GM12892 (cell line): ENCODE results near the gene ATP8B1.

Source experiments
- POLR2A ChIP-seq: IDR thresholded peaks from 2 replicates; pipeline ENCODE4 v1.6.1; 2011; ENCODE audit warnings: low read depth, low read length, control low read depth
- POLR2AphosphoS5 ChIP-seq: IDR thresholded peaks from 2 replicates; pipeline ENCODE4 v1.6.1; 2011; ENCODE audit warnings: low read depth, low read length, control low read depth
- TAF1 ChIP-seq: IDR thresholded peaks from 2 replicates; pipeline ENCODE4 v1.6.1; 2011; ENCODE audit warnings: low read depth, mild to moderate bottlenecking, control low read depth, low read length, borderline replicate concordance

DNA sequence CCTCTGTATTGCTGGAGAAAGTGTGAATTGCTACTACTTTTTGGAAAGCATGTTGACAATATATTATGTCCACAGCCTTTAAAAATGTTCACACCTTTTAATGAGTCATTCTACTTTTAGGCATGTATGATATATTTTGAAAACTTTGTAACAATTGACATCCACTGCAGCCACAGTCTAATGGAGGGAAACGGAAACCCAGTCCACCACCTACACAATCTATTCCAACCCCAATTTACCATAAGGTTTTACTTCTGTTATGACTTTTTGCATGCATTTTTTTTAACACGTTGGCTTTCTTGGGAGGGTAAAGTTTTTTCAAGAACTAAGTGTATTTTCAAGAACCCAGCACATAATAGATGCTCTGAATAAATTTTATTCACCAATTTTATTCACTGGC, 38.5 kb upstream of the ATP8B1 start:
- TF ChIP-seq POLR2AphosphoS5 (no peak), POLR2A (no peak), TAF1 (no peak)
